Hematopoietic multipotent progenitor cell treated with erythropoietin and hydrocortisone succinate and interleukin-3 and kit ligand, for 15 days (in vitro differentiated cells): ENCODE results near the gene NELFCD.
"Not testable (repeated sequence)": the region's sequence is repeated elsewhere in the genome, so short reads cannot be mapped to it uniquely, and the experiment has no call there.

ENCODE experiments used
- DNase-seq: peaks from one replicate; pipeline ENCODE4 v3.0.0-alpha.2; 2015; ENCODE audit warnings: low spot score

NELFCD gene

DNA sequence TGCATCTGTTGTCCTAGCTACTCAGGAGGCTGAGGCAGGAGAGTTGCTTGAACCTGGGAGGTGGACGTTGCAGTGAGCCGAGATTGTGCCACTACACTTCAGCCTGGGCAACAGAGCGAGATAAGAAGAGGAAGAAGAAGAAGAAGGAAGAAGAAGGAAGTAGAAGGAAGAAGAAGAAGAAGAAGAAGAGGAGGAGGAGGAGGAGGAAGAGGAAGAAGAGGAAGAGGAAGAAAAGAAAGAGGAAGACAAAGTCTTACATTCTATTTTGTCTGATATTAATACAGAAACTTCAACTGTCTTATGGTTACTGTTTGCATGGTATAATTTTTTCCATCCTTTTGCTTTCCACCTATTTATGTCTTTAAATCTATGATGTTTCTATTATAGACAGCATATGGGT is 7.2 kb upstream of the NELFCD start:
- DNase-seq = no peak

DNA sequence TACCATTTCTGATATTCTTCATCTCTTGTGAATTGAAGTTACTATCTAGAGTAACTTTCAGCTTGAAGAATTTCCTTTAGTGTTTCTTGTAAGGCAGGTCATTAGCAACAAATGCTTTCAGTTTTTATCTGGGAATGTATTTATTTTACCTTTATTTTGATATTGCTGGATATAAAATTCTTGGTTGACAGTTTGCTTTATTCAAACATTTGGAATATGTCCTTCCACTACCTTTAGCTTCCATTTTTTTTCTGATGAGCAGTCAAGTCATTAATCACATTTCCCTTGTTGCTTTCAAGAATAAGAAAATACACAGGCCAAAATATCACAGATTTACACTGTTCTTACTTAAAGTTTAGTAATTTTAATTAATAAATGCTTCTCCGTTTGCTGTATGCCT is 5.7 kb upstream of the NELFCD start:
- DNase-seq = no peak

DNA sequence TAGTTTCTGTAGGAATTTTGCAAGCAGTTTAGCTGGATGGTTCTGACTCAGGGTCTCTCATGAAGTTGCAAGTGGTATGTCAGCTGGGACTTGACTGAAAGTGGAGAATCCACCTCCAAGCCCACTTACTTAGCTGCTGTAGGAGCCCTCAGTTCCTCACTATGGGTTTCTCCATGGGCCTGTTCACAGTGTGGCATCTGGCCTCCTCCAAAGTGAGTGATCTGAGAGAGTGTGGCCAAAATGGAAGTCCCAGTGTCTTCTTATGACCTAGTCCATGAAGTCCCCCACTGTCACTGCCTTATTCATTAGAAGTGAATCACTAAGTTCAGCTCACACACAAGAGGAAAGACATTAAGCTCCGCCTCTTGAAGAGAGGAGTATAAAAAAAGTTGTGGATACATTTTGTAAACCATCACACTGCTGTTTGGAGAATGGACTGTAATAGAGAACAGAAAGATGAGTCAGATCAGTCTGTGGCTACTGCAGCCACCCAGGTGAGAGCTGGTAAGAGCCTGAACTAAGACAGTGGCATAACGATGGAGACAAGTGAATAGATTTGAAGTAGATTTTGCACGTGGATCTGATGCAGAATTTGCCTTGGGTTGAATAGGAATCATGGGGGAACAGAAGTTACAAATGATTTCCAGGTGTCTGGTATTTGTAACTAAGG is 4.9 kb upstream of the NELFCD start:
- DNase-seq = no peak

DNA sequence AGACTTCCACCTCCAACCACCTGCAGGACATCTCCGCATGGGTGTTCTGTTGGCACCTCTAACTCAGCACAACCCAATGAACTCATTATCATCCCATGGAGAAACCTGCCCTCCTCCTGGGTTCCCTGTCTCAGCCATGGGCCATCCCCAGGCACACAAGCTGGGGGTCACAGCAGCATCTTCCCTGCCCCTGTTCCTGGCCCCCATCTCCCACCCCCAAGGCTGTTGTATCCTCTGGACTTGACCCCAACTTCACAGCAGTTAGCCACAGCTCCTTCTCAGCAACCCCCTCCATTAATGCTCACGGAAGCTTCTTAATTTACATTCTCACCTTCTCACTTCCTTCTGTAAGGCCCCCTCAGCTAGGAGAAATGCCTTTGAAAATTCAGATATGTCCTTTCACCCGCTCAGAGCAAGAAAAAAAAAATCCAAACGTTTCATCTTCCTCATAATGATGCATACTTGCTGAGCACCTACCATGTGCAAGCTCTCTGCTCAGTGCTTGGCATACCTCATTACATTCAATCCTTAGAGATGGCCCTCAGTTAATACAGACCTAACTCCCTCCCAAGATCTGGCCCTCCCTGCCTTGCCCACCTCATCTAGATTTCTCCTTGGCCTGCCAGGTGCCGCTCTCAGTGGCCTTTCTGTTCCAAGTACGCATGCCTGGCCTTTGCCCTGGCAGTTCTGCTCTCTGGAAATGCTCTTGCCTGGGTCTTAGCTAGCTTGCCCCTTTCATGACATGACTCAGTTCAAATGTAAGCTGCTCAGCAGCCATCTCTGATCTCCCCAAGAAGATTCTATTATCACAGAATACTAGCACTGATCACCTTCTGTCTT is 2.5 kb upstream of the NELFCD start:
- DNase-seq = no peak

DNA sequence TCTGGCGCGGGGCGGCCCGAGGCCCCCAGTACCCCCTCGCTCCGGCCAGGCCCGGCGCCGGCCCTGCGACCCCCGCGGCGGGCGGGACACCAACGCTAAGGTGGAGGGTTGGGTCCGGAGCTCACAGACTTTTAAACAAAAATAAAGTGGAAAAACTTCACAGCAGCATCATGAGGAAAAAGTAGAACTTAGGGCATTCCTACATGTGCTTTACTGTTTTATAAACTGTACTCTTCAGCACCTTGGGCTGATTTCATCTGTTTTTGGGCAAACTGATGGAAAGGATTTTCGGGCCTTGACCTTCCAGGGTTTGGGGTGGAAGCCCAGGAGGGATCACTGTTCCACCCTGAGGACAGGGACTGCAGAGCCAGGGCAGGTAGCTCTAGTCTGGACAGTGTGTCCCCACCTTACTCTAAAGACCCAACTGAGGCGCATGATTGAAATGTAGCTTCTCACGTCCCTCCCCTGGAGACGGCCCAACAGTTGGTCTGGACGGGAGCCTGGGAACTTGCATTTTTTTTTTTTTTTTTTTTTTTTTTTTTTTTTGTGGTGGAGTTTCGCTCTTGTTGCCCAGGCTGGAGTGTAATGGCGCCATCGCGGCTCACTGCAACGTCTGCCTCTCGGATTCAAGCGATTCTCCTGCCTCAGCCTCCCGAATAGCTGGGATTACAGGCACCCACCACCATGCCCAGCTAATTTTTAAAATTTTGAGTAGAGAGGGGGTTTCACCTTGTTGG is 740 bp downstream of the NELFCD start:
- peak; percentile 31 for DNase-seq

DNA sequence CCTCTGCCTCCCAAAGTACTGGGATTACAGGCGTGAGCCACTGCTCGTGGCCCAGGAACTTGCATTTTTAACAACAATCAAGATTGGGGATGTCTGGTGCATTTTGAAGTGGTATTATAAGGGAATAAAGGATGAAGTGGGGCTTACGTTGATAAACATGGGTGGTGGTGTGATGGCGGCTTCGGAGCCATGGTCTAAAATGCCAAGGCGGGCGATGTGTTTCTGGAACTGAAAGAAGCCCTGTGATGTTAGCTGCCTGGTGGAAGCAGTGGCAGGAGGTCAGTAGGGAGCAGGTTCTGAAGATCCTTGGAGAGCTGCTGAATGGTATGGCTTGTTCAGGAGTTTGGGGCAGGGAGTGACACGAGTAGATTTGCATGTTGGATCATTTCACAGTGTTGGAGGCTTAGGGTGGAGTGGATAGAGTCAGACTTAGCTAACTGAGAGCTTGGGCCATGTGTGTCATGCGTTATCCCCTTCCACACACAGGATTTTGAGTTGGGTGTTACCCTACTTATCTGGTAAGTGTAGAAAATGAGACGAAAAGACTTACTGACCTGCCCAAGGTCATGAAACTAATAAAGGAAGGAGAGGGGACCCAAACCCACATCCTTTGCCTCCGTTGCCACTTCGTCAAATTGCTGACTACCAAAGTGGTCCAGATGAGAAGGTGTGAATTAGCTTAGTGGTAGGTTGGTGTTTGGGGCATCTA is 1.5 kb downstream of the NELFCD start:
- DNase-seq = peak; percentile 77

DNA sequence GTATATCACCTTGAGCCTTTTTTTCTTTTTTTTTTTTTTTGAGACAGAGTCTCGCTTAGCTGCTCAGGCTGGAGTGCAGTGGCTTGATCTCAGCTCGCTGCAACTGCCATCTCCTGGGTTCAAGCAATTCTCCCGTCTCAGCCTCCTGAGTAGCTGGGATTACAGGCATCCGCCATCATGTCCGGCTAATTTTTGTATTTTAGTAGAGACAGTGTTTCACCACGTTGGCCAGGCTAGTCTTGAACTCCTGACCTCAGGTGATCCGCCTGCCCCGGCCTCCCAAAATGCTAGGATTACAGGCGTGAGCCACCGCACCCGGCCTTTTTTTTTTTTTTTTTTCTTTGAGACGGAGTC is 2.0 kb downstream of the NELFCD start:
- not testable (repeated sequence) for DNase-seq

DNA sequence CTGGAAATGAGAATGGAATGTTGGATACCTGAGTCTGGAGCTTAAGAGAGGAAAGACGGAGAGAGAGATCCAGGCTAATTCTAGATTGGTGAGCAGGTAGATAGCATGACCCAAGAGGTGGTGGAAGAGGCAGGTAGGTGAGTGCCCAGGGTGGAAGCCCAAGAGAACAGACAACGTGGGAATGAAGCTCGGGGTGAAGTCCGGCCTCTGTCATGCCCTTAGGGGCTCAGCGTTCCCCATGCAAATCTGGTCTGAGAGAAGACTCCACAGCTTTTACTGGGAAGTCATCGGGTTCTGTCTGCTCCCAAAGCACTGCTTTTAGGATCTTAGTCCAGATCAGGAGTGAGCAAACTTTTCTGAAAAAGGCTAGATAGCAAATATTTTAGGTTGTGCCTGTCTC is 3.6 kb downstream of the NELFCD start:
- DNase-seq = no peak

DNA sequence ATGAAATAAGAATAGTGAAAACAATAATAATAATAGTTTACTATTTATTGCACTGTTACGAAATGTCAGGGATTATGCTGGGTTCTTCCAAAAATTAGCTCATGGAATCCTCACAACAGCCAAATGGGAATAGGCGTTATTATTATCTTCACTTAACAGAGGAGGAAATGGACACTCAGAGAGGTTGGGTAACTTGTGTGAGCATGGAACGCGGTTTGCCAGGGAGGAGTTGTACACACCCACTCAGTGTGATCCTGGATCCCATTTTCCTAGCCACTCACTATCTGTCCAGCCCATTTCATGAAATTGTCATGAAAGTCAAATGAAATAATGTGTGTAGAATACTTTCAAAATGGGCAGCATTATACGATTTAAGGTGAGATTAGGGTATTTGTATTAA is 4.6 kb downstream of the NELFCD start:
- no peak for DNase-seq

DNA sequence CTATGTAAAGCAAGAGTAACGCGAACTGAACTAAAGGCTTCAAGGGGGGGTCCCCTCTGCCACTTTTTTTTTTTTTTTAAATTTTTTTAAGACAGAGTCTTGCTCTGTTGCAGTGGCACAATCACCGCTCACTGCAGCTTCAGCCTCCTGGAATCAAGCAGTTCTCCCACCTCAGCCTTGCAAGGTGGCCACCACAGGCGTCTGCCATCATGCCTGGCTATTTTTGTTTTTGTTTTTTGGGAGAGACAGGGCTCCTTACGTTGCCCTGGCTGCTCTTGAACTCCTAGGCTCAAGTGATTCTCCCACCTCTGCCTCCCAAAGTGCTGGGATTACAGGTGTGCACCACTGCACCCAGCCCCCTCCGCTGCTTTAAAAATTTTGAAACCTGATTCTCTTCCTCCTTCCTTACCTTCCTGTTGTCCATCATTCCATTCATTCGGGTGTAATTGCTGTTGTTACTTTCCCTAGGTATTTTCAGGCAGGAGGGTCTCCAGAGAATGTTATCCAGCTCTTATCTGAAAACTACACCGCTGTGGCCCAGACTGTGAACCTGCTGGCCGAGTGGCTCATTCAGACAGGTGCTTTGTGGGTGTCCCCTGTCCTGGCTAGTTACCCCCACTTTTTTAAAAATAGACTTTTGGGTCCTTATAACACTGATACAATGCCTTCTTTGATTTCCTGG is 5.4 kb downstream of the NELFCD start:
- DNase-seq = no peak

DNA sequence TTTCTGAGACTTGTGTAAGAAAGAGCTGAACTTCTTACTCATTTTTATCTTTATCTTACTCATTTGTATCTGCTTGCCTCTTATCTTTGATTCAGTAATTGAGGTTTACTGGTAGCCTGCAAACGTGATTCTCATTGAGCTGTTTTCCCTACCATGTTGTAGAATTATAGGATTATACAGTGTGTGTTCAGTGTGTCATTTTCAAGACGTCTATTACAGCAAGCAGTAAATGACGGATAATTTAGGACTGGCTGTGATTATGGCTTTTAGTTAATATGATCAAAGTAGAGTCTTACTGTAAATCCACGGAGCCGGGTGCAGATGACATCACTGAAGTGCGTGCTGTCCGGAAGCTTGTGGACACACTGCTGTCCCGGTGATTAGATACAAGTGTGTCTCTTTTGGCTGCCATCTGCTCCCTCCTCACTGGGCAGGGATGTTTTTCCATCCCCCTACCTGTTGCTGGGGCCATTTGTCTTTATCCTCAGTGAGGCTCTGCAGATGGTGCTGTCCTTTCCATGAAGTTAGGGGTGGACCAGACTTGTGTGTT is 6.0 kb downstream of the NELFCD start:
- DNase-seq = no peak

DNA sequence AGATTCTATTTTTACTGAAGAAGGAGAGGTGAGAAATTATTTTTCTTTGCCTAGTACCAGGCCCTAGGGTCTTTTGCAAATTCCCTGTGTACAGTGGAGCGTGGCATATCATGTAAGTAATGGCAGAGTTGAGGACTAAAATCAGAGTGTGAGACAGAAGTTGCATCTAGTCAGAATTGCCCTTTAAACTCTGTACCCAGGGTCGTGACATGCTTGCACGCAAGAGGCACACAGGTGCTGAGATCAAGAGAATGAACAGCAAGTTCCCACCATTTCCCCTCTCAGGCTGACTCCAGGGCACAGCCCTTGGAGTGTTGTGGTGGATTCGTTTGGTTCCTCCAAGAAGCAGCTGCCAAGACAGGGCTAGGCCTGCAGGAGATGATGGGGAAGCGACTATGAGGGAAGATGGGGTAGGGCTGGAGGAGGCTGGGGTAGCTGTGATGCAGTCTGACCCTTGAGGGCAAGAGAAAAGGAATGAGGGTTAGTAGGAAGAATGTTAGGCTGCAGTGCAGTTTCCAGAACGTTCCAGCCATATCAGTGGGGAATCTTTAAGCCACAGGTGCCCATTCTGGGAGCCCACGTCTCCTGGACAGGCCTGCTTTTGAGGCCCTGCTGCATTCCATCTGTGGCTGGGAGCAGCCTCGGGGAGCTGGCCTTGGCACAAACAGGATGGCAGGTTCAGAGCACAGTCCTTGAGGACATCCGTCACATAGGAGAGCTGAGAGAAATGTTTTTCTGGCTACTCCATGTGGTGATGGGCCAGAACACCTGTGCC is 6.9 kb downstream of the NELFCD start:
- no peak for DNase-seq

DNA sequence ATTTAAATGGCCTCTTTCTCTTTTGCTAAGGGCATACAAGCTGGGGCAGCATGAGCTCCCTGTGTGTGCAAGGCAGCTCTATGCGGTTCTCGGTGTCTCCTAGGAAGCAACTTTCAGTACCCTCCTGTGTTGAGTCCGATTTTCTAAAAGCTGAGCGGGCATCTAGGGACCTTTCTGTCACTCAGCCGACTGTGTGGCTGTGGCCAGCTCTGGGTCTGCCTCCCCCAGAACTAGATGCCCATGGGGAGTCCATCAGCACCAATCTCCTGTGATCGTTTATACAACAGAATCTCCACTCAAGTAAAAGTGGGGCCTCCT is 7.5 kb downstream of the NELFCD start:
- no peak for DNase-seq

DNA sequence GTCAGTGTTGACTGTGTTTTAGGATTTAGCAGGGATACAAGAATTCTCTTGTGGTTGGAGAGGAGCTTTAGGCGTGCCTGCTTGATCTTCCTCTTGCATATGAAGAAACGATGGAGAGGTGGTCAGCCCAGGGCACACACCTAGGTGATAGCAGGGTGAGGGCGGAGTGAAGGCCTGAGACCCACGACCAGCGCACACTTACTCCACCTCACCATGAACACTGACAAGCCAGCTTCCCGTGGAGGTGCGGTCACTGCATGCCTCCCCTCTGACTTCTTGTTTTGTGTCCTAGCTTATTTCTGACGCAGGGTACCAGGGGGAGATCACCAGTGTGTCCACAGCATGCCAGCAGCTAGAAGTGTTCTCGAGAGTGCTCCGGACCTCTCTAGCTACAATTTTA is 8.1 kb downstream of the NELFCD start:
- DNase-seq = no peak

DNA sequence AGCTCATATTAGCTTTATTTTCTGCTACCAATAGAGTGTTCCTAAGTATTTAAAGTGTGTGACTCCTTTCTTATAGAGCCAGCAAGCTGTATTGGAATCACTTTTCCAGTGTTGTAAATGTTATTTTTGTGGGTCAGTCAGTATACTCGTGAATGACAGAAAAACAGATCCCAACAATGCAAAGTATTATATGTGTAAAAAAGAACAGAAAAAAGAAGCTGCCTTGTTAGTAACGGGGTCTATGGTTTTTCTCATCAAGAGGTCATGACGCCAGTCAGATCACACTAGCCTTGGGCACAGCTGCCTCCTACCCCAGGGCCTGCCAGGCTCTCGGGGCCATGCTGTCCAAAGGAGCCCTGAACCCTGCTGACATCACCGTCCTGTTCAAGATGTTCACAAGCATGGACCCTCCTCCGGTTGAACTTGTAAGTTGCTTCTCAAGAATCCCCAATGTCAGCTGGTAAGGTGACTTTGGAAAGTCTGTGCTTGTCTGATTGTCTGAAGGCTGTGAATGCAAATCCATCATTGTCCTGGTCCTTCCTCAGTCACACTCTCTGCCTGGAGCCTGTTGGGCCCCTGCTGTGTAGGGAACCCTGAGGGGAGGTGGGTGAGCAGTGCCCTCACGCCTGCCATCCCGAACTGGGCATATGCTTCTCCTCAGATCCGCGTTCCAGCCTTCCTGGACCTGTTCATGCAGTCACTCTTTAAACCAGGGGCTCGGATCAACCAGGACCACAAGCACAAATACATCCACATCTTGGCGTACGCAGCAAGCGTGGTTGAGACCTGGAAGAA is 9.8 kb downstream of the NELFCD start:
- no peak for DNase-seq

DNA sequence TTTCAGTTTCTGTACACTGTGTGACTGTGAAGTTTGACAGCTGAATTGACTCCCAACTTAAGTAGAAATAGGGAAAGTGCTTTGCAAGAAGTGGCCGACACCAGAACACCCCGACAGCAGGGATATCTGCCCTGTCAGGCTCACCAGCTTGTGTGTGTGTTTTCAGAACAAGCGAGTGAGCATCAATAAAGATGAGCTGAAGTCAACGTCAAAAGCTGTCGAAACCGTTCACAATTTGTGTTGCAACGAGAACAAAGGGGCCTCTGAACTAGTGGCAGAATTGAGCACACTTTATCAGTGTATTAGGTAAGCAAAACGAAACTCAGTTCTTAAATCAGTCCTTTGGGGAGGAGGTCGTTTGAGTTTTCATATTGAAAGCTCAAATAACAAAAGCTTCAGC is 10.7 kb downstream of the NELFCD start:
- no peak for DNase-seq

DNA sequence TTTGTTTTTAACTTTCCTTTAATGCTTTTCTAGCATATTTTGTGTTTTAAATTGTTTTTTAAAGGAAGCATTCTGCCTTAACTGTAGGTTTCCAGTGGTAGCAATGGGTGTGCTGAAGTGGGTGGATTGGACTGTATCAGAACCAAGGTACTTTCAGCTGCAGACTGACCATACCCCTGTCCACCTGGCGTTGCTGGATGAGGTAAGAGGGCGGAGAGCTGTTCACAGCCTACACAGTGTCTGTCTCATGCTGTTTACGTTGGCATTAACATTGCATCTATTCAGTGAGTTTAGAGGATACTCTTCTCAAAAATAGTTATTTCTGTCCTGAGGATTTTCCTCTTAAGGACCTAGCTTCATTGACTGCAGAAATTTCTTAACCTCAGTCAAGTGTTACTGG is 11.9 kb downstream of the NELFCD start:
- no peak for DNase-seq

DNA sequence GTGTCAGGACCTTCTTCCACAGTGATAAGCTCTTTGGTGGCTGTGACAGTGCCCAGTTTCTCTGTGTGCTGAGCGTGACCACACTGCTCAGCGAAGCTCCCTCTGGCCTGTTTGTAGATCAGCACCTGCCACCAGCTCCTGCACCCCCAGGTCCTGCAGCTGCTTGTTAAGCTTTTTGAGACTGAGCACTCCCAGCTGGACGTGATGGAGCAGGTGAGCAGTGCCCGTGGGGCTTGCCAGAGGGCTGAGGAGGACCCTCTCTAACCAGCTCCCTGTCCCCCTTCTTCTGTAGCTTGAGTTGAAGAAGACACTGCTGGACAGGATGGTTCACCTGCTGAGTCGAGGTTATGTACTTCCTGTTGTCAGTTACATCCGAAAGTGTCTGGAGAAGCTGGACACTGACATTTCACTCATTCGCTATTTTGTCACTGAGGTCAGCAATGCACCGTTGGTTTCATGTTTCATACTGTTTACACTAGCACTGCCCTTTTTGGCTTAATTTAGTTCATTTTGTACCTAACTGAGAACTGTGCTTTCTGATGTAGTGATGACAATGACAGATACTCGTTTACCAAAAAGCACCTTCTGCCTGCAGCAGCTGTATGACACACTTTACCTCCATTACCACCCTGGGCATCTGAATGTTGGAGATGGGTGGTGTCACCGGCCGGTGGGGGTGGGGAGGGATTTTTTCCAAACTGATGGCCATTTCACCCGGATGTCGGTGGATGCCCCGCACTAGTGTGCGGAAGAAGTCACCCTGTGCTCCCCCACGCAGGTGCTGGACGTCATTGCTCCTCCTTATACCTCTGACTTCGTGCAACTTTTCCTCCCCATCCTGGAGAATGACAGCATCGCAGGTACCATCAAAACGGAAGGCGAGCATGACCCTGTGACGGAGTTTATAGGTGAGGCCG is 12.5 kb downstream of the NELFCD start:
- no peak for DNase-seq
